GM18502 (cell line): Measurements from ENCODE around the gene KRTAP3-3.
"Not testable (repeated sequence)": the region's sequence is repeated elsewhere in the genome, so short reads cannot be mapped to it uniquely, and the experiment has no call there.

Experiments used
- ATAC-seq: cut with Tn5 transposase; IDR thresholded peaks from one replicate; pipeline ENCODE4 v1.9.1; 2021; ENCODE audit warnings: mild to moderate bottlenecking; ENCODE audit not compliant: unreplicated experiment, poor library complexity

KRTAP3-3 gene

GRCh38 chr17:40993839-40994238 lies at the start of gene KRTAP3-3:
Gene KRTAP3-3, minus strand, starts transcription at chr17:40994164. Its CDS starts 67 bp downstream, at chr17:40994097.
- ATAC-seq: no peak

- ATAC-seq: no peak
These were observed 49.0 kb upstream of the KRTAP3-3 start for GRCh38 chr17:41042953-41043352.

- ATAC-seq: not testable (repeated sequence)
These were observed 47.0 kb upstream of the KRTAP3-3 start, which contains the start of gene KRTAP1-1 for GRCh38 chr17:41040783-41041571. Gene KRTAP1-1, minus strand, starts transcription at chr17:41041450. Its CDS starts 53 bp downstream, at chr17:41041397.

GRCh38 chr17:41037853-41038350 lies 43.9 kb upstream of the KRTAP3-3 start:
- ATAC-seq: no peak

GRCh38 chr17:41034346-41034935 lies 40.5 kb upstream of the KRTAP3-3 start, which contains the start of gene KRTAP1-3:
Gene KRTAP1-3, minus strand, starts transcription at chr17:41034874. Its CDS starts 53 bp downstream, at chr17:41034821.
- ATAC-seq: not testable (repeated sequence)

GRCh38 chr17:41029633-41030245 lies 35.8 kb upstream of the KRTAP3-3 start, which contains the start of gene KRTAP1-4:
Gene KRTAP1-4, minus strand, starts transcription at chr17:41030195. Its CDS starts 117 bp downstream, at chr17:41030078.
- ATAC-seq: no peak

- no peak for ATAC-seq
These were observed 32.9 kb upstream of the KRTAP3-3 start, which contains the start of gene KRTAP1-5 for GRCh38 chr17:41026715-41027471. Gene KRTAP1-5, minus strand, starts transcription at chr17:41027208. Its CDS starts 53 bp downstream, at chr17:41027155.

- ATAC-seq: no peak
These were observed 30.7 kb upstream of the KRTAP3-3 start for GRCh38 chr17:41024697-41025096.

GRCh38 chr17:41020336-41020735 lies 26.4 kb upstream of the KRTAP3-3 start:
- ATAC-seq: no peak

- no peak for ATAC-seq
These were observed 25.5 kb upstream of the KRTAP3-3 start for GRCh38 chr17:41019415-41019814.

GRCh38 chr17:41018541-41018940 lies 24.6 kb upstream of the KRTAP3-3 start:
- no peak for ATAC-seq

- no peak for ATAC-seq
These were observed 22.7 kb upstream of the KRTAP3-3 start for GRCh38 chr17:41016578-41017215.

GRCh38 chr17:41015454-41015853 lies 21.5 kb upstream of the KRTAP3-3 start:
- ATAC-seq: no peak

- no peak for ATAC-seq
These were observed 19.6 kb upstream of the KRTAP3-3 start for GRCh38 chr17:41013606-41014005.

- no peak for ATAC-seq
These were observed 19.2 kb upstream of the KRTAP3-3 start for GRCh38 chr17:41013181-41013580.

GRCh38 chr17:41012326-41013120 lies 18.6 kb upstream of the KRTAP3-3 start:
- ATAC-seq: no peak

- ATAC-seq: no peak
These were observed 16.5 kb upstream of the KRTAP3-3 start for GRCh38 chr17:41010441-41010840.

- ATAC-seq: no peak
These were observed 16.0 kb upstream of the KRTAP3-3 start for GRCh38 chr17:41009936-41010335.

- no peak for ATAC-seq
These were observed 15.4 kb upstream of the KRTAP3-3 start for GRCh38 chr17:41009301-41009760.
